Tibial nerve (tissue), 4 donors: ENCODE measurements around the gene LTB4R. TPM values are rescaled to one million over a fixed set of nuclear protein-coding genes. Genes with fewer than 3 reads are reported as not detected.

Experiments
- DNase-seq, 2 donors: peaks; one replicate each; pipeline ENCODE4 v3.0.0-alpha.2; 2019; ENCODE audit warnings: low spot score in 2 of 2
- H3K27ac ChIP-seq, 4 donors: fragments of 200-600 bp; sonication (generic) in 3 of 4; one replicate each; pipeline ENCODE4 v1.5.1; 2017 to 2019; ENCODE audit warnings: mild to moderate bottlenecking in 1 of 4
- H3K27me3 ChIP-seq, 2 donors: fragments of 200-600 bp; sonication (generic) in 1 of 2; one replicate each; pipeline versions ENCODE4 v1.5.1 to v1.6.0; 2017 to 2019
- H3K36me3 ChIP-seq, 3 donors: fragments of 200-600 bp; sonication (generic); one replicate each; pipeline ENCODE4 v1.5.1; 2018 to 2019
- H3K4me1 ChIP-seq, 4 donors: fragments of 200-600 bp; sonication (generic) in 3 of 4; one replicate each; pipeline ENCODE4 v1.5.1; 2017 to 2019
- H3K4me3 ChIP-seq, 4 donors: fragments of 200-600 bp; sonication (generic) in 3 of 4; one replicate each; pipeline ENCODE4 v1.5.1; 2017 to 2019; ENCODE audit warnings: mild to moderate bottlenecking in 1 of 4, moderate library complexity in 1 of 4
- H3K9me3 ChIP-seq, 4 donors: fragments of 200-600 bp; sonication (generic) in 3 of 4; one replicate each; pipeline ENCODE4 v1.5.1; 2017 to 2019
- EP300 ChIP-seq, 2 donors: sonication (generic); formaldehyde crosslinking; IDR thresholded peaks; one replicate each; pipeline ENCODE4 v1.6.1; 2017; ENCODE audit warnings: antibody characterized with exemption in 2 of 2, mild to moderate bottlenecking in 1 of 2
- POLR2A ChIP-seq, 2 donors: fragments of 450-650 bp; IDR thresholded peaks; one replicate each; pipeline ENCODE4 v1.6.1; 2017; ENCODE audit warnings: antibody characterized with exemption in 2 of 2, mild to moderate bottlenecking in 2 of 2, moderate library complexity in 2 of 2
- WGBS, 2 donors: methylation state at CpG; one replicate each; pipeline ENCODE4 v1.1.5; 2018; 5-methylcytosine and 5-hydroxymethylcytosine counted together
- total RNA-seq, 4 donors: library from RNA; depleted of rRNA; stranded (reverse); fragments of >200 nt; gene quantifications; one replicate each; pipeline ENCODE4 v1.1.0, GENCODE V29; 2016
- TF ChIP-seq, protein P1 (sequence below), 5 experiments: fragments of 200-600 bp in 3 of 5; fragments of 450-650 bp in 2 of 5; sonication (generic) in 3 of 5; IDR thresholded peaks; one replicate each; pipeline ENCODE4 v1.5.1; 2016 to 2019; ENCODE audit warnings: antibody characterized with exemption in 5 of 5, mild to moderate bottlenecking in 3 of 5, moderate library complexity in 2 of 5

LTB4R gene
- total RNA-seq, 4 donors from 2014 or later, result 8.4 to 14.4 (median 11.8) TPM

DNA sequence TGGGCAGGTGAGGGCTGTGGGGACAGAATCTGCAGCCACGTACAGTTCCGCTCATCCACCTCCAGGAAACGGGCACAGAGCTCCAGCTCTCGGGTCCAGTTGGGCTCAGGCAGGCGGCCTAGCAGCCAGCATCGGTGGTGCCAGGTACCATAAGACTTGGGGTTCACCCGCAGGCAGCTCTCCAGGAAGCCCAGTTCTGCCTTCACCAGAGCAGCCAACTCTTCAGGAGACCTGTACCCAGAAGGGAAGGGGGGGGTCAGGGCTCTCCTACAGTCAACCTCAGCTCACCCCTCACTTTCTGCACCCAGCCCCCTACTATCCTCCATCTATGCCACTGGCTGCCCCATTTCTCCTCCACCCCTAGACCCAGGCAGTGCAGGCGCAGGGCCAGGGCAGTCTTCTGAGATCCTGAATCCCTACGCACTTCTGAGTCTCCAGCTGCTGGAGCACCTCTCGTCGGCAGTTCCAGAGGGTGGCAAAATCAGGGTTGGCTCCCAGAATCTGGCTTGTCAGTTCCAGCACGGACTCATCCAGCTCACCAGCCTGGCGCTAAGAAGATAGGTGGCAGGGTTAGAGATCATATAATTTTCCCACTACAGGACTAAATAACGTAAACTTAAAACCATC, 41.3 kb upstream of the LTB4R start:
- WGBS, 2 donors, result 93 to 97% methylated on average over 14 of the region's 14 CpGs
- Histone ChIP-seq H3K4me1 (peaks cover 0 to 19% (median 8%) of the 10 kb centered on the region in 4 donors), H3K9me3 (no peaks in the 10 kb centered on the region), H3K27ac (no peak overlapping the region), H3K4me3 (no peak overlapping the region), H3K27me3 (no peaks in the 10 kb centered on the region), H3K36me3 (peaks cover 0 to 52% (median 4%) of the 10 kb centered on the region in 3 donors)
- no peak for TF ChIP-seq EP300 (IDR thresholded peaks at IDR 0.05)
- TF ChIP-seq POLR2A (IDR thresholded peaks at IDR 0.05), result no peak
- TF ChIP-seq, protein P1, sequence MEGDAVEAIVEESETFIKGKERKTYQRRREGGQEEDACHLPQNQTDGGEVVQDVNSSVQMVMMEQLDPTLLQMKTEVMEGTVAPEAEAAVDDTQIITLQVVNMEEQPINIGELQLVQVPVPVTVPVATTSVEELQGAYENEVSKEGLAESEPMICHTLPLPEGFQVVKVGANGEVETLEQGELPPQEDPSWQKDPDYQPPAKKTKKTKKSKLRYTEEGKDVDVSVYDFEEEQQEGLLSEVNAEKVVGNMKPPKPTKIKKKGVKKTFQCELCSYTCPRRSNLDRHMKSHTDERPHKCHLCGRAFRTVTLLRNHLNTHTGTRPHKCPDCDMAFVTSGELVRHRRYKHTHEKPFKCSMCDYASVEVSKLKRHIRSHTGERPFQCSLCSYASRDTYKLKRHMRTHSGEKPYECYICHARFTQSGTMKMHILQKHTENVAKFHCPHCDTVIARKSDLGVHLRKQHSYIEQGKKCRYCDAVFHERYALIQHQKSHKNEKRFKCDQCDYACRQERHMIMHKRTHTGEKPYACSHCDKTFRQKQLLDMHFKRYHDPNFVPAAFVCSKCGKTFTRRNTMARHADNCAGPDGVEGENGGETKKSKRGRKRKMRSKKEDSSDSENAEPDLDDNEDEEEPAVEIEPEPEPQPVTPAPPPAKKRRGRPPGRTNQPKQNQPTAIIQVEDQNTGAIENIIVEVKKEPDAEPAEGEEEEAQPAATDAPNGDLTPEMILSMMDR (IDR thresholded peaks at IDR 0.05), result no peak
- DNase-seq, result no peak

DNA sequence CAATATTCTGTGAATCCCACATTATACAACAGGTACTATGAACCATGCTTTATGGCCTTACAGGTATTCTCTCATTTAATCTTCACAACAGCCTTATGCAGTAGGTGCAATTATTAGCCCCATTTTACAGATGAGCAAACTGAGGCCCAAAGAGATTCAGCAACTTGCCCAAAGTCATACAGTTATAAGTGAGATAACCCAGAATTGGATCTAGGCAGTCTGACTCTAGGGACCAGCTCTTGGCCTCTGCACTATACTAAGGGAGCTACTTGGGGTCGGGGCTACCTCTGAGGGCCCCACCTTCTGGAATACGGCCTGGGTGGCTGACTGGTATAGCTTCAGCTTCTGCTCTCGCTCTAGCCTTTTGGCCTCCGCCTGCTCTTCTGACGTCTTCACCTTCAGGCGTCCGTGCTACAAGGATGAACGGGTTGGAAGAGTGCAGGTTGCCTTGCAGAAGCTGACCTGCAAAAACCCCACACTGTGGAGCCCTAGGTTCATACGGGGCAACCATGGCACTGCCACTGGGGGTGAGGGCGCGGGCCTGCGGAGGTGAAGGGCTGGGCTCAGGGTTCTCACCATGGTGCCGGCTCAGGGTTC, 40.7 kb upstream of the LTB4R start:
- no peak for DNase-seq
- Histone ChIP-seq H3K27ac (peak overlapping the region; percentile 88 to 99 (median 99)), H3K36me3 (peaks cover 0 to 46% (median 4%) of the 10 kb centered on the region in 3 donors), H3K4me1 (peaks cover 0 to 22% (median 8%) of the 10 kb centered on the region in 4 donors), H3K9me3 (no peaks in the 10 kb centered on the region), H3K27me3 (no peaks in the 10 kb centered on the region), H3K4me3 (peak overlapping the region; percentile 77 to 99 (median 95))
- TF ChIP-seq POLR2A (IDR thresholded peaks at IDR 0.05), result no peak
- TF ChIP-seq EP300 (IDR thresholded peaks at IDR 0.05), result no peak
- WGBS, 2 donors, result 13 to 14% methylated on average over 11 to 12 of the region's 13 CpGs

DNA sequence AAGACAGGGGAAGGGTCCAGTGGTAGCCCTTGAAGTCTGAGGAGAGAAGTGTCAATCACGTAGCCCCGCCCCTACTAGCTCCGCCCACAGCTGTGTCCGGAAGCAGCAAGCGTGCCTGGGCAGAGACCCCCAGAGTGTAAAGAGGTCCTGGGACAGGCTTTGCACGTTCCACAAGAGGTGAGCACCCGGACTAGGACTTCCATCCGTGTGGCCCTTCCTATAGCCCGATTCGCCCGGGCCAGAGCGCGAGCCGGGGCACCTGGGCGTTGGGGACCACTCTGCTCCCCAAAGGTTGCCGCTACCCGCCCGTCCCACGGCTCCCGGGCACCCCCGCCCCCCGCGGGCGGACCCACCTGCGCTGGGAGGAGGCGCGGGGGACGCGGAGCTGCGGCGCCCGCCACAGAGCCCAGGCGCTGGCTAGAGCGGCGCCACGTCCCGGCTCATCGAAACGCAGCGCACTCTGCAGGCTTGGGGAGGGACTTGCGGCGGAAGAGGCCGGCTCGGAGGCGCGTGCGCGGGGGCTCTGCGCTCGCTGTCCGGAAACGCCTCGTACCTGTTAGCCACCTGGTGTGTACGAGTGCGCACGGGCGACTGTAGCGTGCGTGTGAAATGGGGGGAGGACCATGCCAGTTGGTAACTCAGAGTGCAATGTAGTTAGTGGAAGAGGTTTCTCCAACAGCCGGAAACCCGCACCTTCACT, 40.0 kb upstream of the LTB4R start, which contains the start of gene RABGGTA:
Gene RABGGTA, minus strand, starts transcription at position 464 of the 700 bp plus-strand sequence. CDS start 482 bp downstream, outside the sequence.
- WGBS, 2 donors, result 0 to 1% methylated on average over 8 to 26 of the region's 61 CpGs
- peak in 1 of 2 donors; percentile 67 for TF ChIP-seq EP300 (IDR thresholded peaks at IDR 0.05)
- peak in 1 of 2 donors; percentile 49 for TF ChIP-seq POLR2A (IDR thresholded peaks at IDR 0.05)
- TF ChIP-seq, protein P1 (IDR thresholded peaks at IDR 0.05), result peak; percentile 77 to 92 (median 89)
- peak within 1 kb of the TSS; percentile 88 to 99 (median 99) for H3K27ac ChIP-seq
- H3K4me1 ChIP-seq, result peaks cover 0 to 24% (median 8%) of the 10 kb centered on the region in 4 donors
- no peaks in the 10 kb centered on the region for H3K9me3 ChIP-seq
- DNase-seq, result peak; percentile 65 to 75
- no peaks in the 10 kb centered on the region for H3K27me3 ChIP-seq
- H3K4me3 ChIP-seq, result peak within 1 kb of the TSS; percentile 77 to 99 (median 95)
- H3K36me3 ChIP-seq, result peaks cover 0 to 39% (median 4%) of the 10 kb centered on the region in 3 donors

DNA sequence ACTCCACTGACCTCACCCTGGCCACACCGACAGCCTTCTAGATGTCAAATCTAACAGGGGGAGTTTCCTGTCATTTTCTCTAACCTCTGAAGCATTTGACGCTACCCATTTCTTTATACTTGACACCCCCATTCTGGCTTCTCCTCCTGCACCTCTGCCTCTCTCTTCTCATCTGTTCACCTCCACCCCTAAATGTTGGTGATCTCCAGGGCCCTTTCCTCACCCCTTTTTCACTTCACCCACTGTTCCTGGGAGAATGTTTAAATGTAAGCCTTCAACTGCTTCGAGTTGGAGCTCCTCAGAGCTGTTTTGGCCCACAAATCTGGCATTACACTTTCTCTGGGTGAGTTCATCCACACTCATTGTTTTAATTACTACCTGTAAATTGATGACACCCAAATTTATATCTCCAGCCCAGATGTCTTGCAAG, 39.5 kb upstream of the LTB4R start:
- WGBS, 2 donors, result 23 to 26% methylated on average over 3 of the region's 3 CpGs
- no peak for TF ChIP-seq EP300 (IDR thresholded peaks at IDR 0.05)
- no peak for TF ChIP-seq POLR2A (IDR thresholded peaks at IDR 0.05)
- TF ChIP-seq, protein P1 (IDR thresholded peaks at IDR 0.05), result no peak
- H3K9me3 ChIP-seq, result no peaks in the 10 kb centered on the region
- peak overlapping the region; percentile 77 to 99 (median 95) for H3K4me3 ChIP-seq
- DNase-seq, result no peak
- H3K27ac ChIP-seq, result peak overlapping the region; percentile 88 to 99 (median 99)
- H3K27me3 ChIP-seq, result no peaks in the 10 kb centered on the region
- peaks cover 0 to 34% (median 4%) of the 10 kb centered on the region in 3 donors for H3K36me3 ChIP-seq
- peaks cover 0 to 24% (median 8%) of the 10 kb centered on the region in 4 donors for H3K4me1 ChIP-seq

DNA sequence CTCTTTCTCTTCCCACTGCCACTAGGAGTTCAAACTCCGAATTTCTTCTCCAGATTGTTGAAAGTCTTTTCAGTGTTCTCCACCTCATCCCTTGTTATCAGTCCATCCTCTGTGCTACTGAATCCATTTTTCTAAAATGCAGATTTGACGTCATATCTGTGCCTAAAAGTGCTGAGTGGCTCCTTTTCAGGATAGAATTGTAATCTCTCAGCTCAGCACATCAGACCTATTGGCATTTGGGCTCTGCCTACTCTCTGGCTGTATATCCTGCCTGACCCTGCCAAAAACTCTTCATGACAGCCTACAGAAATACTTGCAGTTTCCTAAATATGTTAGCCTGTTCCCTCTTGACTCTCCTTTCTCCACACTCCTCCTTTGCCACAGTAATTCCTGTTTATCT, 38.8 kb upstream of the LTB4R start:
- TF ChIP-seq POLR2A (IDR thresholded peaks at IDR 0.05), result no peak
- no peaks in the 10 kb centered on the region for H3K9me3 ChIP-seq
- no peaks in the 10 kb centered on the region for H3K27me3 ChIP-seq
- DNase-seq, result no peak
- 75 to 79% methylated on average over 2 of the region's 2 CpGs for WGBS, 2 donors
- H3K4me1 ChIP-seq, result peaks cover 0 to 28% (median 9%) of the 10 kb centered on the region in 4 donors
- peak overlapping the region in 2 of 4 donors; percentile 99 for H3K27ac ChIP-seq
- H3K4me3 ChIP-seq, result no peak overlapping the region
- H3K36me3 ChIP-seq, result peaks cover 0 to 28% (median 0%) of the 10 kb centered on the region in 3 donors
